ENCODE measurements around the gene GRIK3.

GRIK3 gene

GRCh38 chr1:36883315-36883949, 150.9 kb downstream of the GRIK3 start:
- Histone ChIP-seq H3K36me3 (peaks cover 7% of the 10 kb centered on the region), H3K27me3 (no peaks in the 10 kb centered on the region), H3K4me1 (peaks cover 8% of the 10 kb centered on the region; the same call in 1 of the 2 replicates), H3K4me3 (ENCODE audit: low read depth, low read length) (no peak overlapping the region), H3K9me3 (no peaks in the 10 kb centered on the region)
- DNase-seq: no peak
- no peak for TF ChIP-seq CTCF (IDR thresholded peaks at IDR 0.05; ENCODE audit: low read depth, low read length)

GRCh38 chr1:36882536-36883285, 151.6 kb downstream of the GRIK3 start:
- DNase-seq: no peak
- Histone ChIP-seq H3K36me3 (peaks cover 7% of the 10 kb centered on the region), H3K9me3 (no peaks in the 10 kb centered on the region), H3K4me3 (ENCODE audit: low read depth, low read length) (no peak overlapping the region), H3K4me1 (peaks cover 8% of the 10 kb centered on the region; the same call in 1 of the 2 replicates), H3K27me3 (no peaks in the 10 kb centered on the region)
- TF ChIP-seq CTCF (IDR thresholded peaks at IDR 0.05; ENCODE audit: low read depth, low read length): no peak

GRCh38 chr1:36881541-36881940, 152.8 kb downstream of the GRIK3 start:
- Histone ChIP-seq H3K4me1 (peaks cover 8% of the 10 kb centered on the region; the same call in 1 of the 2 replicates), H3K9me3 (no peaks in the 10 kb centered on the region), H3K4me3 (ENCODE audit: low read depth, low read length) (no peak overlapping the region), H3K36me3 (peaks cover 7% of the 10 kb centered on the region), H3K27me3 (no peaks in the 10 kb centered on the region)
- no peak for DNase-seq
- TF ChIP-seq CTCF (IDR thresholded peaks at IDR 0.05; ENCODE audit: low read depth, low read length): no peak

- Histone ChIP-seq H3K9me3 (no peaks in the 10 kb centered on the region), H3K36me3 (peaks cover 7% of the 10 kb centered on the region), H3K4me3 (ENCODE audit: low read depth, low read length) (no peak overlapping the region), H3K4me1 (peaks cover 8% of the 10 kb centered on the region; the same call in 1 of the 2 replicates), H3K27me3 (no peaks in the 10 kb centered on the region)
- no peak for TF ChIP-seq CTCF (IDR thresholded peaks at IDR 0.05; ENCODE audit: low read depth, low read length)
- DNase-seq: no peak
Measured at GRCh38 chr1:36881068-36881405, 153.3 kb downstream of the GRIK3 start.

- no peak for TF ChIP-seq CTCF (IDR thresholded peaks at IDR 0.05; ENCODE audit: low read depth, low read length)
- Histone ChIP-seq H3K4me1 (peaks cover 2% of the 10 kb centered on the region; the same call in 1 of the 2 replicates), H3K4me3 (ENCODE audit: low read depth, low read length) (no peak overlapping the region), H3K9me3 (no peaks in the 10 kb centered on the region), H3K36me3 (peaks cover 6% of the 10 kb centered on the region), H3K27me3 (no peaks in the 10 kb centered on the region)
- DNase-seq: no peak
Measured at GRCh38 chr1:36880155-36881067, 153.9 kb downstream of the GRIK3 start.
